ENCODE data around the gene AMBRA1.
A peak's percentile ranks its signal among the peaks of the same experiment; 100 is the strongest.
"Not testable (repeated sequence)": the region's sequence is repeated elsewhere in the genome, so short reads cannot be mapped to it uniquely, and the experiment has no call there.

AMBRA1 gene

DNA sequence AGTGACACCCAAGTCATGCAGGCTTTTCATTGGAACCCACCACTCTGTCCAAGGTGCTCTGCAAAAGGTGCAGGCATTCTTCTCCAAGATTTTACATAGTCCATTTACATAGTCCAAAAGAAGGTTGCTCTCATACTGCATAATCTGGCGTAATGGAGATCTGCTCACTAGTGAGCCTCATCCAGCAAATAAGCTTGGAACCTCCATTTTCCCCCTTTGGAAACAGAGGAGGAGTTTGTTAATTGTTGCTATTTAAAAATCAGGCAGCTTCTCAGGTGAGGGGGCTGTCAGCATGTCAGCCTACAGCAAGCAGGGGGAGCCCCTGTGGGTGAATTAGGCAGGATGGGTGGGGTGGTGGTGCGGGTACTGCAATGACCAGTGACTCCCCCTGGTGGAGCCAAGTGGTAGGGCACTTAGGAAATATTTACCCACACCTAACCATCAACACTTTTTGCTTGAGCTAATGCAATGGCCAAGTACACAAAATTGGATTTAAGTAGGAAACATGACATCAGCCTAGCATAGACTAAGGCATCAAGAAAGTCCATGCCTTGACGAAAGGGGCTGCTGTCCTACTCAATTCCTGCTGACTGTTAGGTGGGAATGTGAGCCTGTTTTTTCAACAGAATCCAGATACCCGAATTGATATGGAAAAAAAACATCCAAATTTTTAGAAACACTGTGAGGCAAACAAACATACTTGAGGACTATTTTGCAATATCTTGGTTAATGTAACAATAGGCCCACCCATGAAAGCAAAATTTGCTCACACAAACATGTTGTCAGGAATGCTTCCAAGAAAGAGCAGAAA, 64.5 kb downstream of the AMBRA1 start:
- peak; percentile 69 for DNase-seq

DNA sequence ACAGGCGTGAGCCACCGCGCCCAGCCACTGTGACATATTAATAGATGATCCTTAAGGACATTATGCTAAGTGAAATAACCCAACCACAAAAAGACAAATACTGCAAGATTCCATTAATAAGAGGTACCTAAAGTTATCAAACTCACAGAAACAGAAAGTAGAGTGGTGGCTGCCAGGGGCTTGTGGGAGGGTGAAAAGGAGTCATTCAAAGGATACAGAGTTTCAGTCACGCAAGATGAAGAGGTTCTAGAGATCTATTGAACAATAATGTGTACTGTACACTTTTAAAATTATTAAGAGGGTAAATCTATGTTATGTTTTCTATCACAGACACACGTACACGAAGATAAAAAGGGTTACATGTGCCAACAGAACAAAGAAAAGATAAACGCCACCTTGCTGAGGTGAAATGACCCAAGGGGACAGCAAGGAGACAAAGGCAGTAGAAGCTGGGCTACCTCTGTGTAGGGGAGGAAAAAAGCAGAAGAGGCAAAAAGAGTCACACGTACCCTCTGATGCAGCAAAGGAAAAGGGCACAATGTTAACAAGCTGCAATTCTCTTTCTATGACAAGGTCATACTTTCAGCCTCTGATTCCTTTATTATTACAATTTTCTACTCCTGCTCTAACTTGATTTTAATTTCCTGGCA, 65.3 kb downstream of the AMBRA1 start:
- no peak for DNase-seq

DNA sequence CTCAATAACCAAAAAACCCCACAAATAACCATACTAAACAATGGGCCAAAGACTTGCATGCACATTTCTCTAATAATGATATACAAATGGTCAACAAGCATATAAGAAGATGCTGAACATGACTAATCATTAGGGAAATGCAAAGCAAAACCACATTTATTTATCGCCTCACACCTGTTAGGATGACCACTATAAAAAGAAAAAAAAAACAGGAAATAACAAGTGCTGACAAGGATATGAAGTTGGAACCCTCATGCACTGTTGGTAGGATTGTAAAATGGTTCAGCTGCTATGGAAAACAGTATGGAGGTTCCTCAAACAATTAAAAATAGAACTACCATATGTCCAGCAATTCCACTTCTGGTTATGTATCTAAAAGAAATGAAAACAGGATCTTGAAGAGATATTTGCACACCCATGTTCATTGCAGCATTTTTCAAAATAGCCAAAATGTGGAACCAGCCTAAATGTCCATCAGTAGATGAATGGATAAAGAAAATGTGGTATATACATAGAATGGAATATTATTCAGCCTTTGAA, 66.2 kb downstream of the AMBRA1 start:
- DNase-seq: no peak

DNA sequence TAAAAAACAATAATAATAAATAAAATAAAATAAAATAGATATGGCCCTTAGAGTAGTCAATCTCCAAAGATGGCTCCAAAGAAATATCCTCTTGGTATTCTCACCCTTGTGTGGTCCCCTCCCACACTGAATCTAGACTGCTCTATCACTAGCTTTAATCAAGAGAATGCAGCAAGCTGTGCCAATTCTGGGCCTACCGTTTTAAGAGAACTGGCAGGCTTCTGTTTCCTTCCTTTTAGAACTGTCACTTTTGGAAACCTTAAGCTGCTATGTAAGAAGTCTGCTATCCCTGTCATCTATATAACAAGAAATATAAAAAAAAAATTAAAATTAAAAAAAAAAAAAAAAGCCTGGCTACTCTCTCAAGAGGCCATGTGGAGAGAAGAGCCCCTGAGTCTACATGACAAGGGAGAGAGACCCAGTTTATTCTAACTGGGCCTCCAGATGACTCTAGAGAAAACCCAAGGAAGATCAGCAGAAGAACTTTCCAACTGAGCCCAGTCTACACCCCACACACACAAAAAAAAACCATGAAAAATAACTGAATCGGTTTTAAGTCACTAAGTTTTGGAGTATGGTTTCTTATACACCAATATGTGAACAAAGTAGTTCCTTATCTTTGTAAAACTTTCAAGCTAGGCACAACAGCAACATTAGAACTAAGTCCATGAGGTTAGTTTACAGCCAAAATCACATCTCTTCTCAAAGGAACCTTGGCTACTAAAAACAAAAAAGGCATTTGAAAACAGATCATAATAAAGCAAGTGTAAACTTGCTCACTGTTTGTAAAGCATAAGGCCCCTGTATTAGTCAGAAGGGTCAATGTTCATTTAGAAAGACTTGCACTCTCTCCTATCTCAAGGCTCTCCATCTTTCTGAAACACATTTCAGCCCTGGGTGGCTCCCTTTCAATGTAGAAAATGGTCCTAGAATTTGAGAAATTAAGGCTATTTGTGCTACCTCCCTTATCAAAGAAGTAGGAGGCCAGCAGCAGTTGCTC, 67.3 kb downstream of the AMBRA1 start:
- DNase-seq: no peak

DNA sequence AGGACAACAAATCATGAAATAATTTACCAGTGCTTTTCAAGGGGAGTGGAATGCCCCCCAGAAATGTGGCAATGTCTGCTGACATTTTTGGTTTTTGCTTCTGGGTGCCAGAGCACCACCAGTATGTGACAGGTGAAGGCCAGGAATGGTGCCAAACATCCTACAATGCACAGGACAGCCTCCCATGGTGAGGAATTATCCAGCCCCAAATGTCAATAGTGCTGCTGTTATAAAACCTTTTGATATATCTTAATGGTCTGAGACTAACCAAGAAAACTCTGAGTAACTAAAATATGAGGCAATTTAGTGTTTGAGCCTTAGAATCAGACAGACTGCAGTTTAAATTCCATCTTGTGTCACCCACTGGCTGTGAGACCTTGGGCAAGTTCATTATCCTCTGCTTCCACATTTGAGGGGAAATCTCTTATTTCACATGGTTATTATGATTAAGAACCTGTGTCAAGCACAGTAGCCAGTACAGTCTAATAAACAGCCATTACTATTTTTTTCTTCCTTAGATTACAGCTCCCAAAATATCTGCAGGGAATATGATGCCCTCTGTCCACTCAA, 69.5 kb downstream of the AMBRA1 start:
- DNase-seq: peak; percentile 51

DNA sequence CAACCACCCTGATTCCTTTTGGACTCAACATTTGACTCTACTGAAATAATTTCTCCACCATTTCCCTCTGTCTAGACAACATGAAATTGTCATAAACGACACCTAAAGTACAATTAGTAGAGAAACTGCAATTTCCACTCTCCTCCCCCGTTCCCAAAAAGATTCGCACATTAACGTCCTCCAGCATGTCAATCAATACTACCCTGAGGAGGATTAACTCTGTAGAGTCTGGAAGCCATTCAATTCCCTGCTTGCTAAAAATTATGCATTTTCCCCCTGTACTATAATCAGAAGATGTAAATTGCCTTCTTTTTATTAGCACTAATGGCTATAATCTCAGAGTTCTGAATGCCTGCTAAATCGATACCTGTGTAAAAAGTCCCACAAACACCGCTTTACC, 70.5 kb downstream of the AMBRA1 start:
- DNase-seq: no peak

DNA sequence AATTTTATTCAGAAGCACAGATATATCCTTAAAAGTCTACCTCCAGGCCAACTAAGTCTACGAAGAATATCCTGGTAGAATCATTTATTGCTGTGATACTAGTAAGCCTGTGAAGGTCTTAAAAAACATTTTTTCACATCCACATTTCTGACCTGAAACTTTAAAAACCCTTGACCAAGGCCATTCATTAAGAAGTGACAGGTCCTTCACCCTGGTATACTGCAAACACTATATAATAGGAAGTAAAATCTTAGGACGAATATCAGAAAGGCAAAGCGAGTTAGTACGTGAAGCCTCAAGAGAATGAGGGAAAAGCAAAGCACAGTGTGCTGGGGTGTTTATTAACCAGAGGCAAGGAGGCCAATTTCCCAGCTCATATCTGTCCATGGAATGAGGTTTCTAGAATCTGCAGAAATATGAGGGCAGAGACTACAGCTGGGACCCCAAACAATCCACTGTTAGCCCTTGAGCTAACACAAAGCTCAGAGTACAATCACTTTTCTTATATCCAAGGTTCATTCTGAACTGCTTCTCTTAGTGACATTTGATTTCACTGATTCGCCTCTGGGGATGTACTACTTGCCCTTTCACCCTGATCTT, 71.0 kb downstream of the AMBRA1 start:
- no peak for DNase-seq

DNA sequence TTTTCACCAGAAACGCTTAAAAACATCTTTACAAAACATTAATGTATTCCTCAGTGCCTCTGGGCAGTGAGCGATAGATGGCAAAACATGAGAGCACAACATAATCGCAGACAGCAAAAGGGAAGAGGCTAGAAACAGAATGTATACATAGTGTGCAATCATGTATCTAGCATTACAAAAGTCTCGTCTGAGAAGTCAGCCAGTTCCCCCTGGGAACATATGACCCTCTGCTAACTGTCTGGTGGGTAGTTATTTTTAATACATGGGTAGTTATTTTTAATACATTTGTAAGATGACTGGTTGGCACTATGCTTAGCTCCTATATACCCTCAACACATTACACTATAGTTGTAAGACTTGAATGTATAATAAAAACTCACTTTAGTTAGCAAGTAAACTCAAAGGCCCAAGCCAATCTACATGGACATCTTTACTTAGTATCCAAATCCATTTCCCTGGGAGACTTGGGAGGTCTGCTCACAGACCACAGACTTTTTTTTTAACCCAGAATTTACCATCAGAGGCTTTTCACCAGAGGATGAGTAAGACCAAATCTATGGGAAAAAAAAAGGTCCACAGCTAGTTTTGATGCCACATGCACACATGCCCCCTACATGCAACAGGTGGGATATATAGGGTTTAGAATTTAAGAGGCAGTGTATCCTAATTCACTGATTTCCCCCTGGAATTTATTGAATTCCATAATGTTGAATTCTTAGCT, 71.7 kb downstream of the AMBRA1 start:
- DNase-seq: no peak

DNA sequence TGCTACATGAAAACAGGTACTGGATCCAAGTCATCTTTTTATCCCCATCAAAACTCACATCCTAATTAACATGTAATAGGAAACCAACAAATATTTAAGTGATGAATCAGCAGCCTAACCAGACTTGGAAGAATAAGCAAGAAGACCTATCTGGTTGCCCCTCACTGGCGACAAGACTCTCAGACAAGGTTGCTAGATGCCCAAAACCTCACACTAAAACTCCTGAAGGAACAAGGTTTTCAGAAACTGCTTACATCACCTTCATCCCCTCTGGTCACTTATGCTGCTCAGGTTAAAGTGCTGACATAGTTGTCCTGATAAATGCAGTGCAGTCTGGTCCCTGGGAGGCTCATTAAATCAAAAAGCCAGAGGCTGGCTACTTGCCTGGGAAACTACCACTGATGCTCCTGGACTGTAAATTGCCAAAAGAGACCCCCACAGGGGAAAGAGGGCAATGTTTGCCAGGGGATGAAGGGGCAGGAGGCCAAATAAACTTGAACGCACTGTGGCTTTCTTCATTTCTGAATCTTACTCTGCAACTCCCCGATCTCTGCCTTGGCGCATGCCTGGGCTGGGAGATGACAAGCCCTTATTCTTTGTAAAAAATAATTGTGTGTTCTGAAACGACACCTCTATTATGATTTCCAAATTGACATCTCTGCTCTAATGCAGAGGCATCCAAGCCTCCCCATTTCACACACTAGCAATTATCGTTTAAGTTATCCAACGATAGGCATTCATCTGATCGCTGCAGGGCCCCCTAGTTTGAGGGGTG, 72.7 kb downstream of the AMBRA1 start:
- no peak for DNase-seq

DNA sequence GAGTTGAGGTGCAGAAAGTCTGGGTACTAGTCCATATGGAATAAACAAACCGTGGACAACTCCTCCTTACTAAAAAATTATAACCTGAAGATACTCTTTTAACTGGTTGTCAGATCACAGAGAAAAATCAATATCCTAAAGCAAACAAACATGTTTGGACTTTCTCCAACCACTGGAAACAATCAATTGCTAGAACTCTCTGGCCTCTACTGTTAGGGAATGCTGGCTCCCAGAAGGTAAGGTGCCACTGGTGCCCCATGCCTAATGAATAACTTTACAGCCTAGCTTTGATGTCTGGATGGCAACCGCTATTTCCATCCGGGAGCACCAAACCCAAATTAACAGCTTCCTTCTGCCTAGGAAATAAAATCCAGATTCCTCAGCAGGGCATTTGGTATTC, 74.5 kb downstream of the AMBRA1 start:
- DNase-seq: peak; percentile 2

DNA sequence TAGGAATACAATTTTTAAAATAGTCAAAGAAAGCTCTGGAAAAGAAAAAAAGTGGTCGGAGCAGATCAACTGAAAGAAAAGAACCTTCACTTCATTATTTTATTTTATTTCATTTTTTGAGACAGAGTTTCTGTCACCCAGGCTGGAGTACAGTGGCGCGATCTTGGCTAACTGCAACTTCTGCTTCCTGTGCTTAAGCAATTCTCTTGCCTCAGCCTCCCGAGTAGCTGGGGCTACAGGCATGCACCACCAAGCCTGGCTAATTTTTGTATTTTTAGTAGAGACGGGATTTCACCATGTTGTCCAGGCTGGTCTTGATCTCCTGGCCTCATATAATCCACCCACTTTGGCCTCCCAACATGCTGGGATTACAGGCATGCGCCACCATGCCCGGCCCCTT, 74.9 kb downstream of the AMBRA1 start:
- DNase-seq: not testable (repeated sequence)

DNA sequence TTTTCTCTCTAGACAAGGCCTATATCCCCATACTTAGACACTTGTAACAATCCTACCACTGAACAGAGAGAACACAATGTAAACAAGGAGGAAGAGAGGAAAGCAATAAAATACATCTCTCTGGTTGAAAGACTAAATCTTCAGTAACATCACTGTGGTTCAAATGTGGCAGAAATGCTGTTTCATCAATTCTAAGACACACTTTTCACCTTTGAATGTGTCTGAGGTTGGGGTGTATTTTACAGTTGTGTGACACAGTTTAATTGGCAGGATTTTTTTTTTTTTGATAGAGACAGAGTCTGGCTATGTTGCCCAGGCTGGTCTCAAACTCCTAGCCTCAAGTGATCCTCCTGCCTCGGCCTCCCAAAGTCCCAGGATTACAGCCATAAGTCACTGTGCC, 79.5 kb downstream of the AMBRA1 start:
- DNase-seq: no peak

DNA sequence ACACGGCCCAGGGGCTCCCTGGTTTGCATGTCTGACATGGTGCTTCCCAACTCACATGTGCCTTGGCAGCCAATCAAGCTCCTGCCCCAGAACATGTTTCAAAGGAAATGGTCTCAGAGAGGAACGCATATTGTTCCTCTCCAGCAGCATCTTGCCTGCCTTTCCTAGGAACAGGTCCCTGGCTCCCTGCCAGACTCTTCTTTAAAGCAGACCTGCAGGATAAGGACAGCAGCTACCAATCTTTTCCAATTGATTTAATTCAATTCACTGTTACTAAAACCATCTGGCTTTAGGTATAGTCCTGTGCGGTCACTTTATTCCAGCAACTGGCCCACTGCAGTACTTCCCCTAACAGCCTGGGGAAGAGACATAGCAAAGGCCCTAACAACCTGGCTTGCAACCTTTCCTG, 79.9 kb downstream of the AMBRA1 start:
- DNase-seq: peak; percentile 41

DNA sequence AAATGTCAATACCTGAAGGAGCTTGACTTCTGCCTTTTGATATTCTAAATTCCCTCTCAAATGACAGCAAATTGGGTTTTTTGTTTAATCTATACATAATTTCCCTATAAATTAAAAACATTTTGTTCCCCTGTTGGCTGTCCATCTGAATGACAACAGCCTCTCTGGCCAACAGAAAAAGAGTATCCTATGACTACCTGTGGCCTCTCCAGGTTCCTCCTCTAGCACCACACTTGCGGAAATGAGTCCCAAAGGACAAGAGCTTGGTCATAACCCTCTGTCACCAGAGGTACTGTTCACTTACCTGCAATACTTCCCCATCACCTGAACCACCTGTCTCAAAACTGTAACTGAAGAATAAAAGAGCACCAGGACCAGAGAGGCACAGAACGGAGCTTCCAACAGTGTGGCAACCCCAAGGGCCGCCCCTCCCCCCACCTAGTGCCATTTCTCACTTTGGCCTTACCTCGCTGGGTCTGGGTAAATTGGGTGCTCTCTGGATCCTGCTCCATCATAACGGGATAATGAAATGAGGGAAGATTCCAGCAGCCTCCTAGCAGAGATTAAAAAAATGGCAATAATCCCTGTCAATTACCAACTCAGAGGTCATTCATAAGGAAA, 81.5 kb downstream of the AMBRA1 start:
- no peak for DNase-seq

DNA sequence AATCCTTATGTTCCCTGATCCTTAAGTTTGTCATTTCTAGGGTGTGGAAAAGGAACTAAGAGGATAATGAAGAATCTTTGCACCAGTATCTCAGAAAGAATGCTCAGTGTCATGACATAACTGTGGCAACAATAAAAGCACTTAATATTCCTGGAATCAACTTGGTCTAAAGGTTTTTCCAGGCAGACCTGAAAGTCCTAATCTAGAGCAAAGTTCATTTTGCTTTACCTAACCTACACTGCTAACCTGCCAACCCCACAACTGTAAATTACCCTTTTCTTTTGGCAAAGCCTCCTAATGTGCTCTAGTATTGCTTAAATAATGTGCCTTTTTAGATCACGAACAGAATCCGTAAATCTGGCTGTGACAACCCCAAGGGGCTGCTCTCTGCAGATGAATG, 82.5 kb downstream of the AMBRA1 start:
- no peak for DNase-seq

DNA sequence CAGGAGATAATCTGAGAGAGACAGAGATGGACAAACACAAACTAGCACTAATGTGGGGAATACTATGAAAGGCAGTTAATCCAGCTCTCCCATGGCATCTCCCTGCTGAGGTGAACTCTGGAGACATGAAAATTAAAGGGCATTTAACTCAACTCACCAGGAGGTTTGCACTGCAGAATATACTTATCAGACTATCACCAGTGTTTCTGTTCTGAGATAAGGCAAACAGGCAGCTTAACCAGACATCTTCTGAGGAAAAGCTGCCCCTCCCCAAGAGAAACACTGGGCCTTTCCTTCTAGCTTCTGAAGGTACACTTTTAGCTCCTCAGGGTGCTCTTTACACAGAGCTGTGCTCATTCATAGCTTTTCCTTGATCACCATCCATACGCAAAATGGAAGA, 85.5 kb downstream of the AMBRA1 start:
- DNase-seq: no peak

DNA sequence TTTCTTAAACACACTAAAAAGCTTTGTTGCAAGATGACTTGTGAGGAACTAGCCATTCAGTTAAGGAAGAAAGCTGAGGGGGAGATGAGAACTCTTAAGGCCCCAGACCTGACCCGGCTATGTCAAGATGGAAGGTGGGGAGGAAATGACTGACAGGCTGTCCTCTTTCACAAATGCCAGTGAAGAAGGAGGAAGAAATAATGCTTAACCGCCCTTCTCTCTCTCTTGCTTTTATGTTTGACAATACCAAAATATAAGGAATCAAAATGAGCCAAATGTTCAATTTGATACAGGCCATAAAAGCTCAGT, 87.4 kb downstream of the AMBRA1 start:
- DNase-seq: no peak

DNA sequence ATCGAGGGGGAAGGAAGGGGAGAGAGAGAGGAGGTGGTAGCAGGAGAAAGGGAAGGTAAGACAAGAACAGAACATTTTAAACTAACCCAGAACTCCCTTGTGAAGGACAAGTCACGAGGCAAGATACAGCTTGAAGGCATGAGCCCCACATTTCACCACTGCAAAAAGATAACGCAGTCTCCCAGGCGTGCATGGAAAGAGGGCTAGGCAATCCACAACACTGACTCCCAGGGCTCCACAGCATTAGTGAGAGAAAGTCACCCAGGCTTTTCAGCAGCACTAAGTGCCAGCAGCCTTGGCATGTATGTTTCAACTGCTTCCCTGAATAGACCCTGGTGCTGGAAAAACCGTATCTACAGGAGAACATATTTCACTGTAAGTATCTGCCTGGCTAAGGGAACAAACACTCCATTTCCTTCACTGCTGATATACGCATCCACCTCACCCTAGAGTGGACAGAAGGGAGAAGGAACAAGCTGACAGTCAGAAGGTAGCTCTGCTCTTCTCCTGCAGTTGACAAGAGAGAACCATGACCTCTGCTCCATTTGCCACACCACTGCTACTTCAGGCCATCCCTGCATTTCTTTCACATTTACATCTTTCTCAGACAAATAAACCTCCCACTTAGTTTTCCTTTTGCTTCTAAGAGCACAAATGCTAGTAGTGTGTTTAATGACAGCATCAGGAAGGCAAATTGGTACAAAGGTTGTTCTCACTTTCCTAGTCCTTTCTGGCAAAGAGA, 87.9 kb downstream of the AMBRA1 start:
- DNase-seq: no peak

DNA sequence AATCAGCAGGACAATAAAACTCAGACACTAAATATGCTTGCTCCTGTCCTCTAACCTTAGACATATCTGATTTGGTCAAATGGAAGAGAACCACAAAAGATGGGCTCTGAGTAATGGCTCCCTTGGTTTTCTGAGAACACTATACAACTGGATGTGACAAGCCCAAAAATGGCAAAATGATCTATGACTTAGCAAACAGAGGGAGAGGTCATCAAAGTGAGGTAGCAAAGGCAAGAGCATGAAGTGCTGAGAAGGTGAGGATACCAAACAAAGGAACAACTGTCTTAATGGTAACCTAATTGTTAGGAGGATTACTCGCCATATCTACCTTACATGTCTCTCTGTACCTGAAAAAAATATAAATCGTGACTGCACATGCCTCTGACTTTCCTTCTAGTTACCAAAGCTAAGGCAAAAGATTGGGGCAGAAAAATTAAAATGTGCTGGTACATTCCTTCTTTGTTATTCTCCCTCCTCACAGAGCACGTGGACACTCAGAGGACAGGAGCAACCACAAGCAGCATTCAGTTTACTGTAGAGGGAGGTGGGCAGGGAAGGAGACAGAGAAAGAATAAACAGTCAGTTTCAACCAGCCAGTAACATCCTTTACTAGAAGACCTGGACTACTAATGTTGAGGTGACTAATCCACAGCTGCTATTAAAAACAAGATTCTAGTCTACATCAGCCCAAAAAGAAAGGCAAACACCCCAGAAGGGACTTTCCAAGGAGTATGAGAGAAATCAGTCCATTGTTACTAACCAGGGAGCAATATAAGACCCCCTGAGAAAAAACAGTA, 88.8 kb downstream of the AMBRA1 start:
- DNase-seq: no peak

All from NCI-H146 (cell line).